GM13977 (cell line): ENCODE data around the gene LRRC36.

Experiments
- DNase-seq: peaks from one replicate; pipeline ENCODE4 v3.0.0; 2012; ENCODE audit warnings: low spot score
- in situ Hi-C: fragments of 300-500 bp; cut with MboI; formaldehyde crosslinking; loops from one replicate; pipeline ENCODE4 v1.12.0; 2022; ENCODE audit warnings: low sequenced_read_pairs, low pct_unique_long_range_greater_than_20kb, mixed read lengths, inconsistent platforms; ENCODE audit not compliant: unreplicated experiment
- TF ChIP-seq, protein P1 (sequence below): IDR thresholded peaks from 2 replicates; pipeline ENCODE4 v1.5.1; 2012; ENCODE audit warnings: mild to moderate bottlenecking, control low read depth; ENCODE audit not compliant: insufficient read depth; ENCODE audit errors: extremely low read depth, missing control alignments

LRRC36 gene

DNA sequence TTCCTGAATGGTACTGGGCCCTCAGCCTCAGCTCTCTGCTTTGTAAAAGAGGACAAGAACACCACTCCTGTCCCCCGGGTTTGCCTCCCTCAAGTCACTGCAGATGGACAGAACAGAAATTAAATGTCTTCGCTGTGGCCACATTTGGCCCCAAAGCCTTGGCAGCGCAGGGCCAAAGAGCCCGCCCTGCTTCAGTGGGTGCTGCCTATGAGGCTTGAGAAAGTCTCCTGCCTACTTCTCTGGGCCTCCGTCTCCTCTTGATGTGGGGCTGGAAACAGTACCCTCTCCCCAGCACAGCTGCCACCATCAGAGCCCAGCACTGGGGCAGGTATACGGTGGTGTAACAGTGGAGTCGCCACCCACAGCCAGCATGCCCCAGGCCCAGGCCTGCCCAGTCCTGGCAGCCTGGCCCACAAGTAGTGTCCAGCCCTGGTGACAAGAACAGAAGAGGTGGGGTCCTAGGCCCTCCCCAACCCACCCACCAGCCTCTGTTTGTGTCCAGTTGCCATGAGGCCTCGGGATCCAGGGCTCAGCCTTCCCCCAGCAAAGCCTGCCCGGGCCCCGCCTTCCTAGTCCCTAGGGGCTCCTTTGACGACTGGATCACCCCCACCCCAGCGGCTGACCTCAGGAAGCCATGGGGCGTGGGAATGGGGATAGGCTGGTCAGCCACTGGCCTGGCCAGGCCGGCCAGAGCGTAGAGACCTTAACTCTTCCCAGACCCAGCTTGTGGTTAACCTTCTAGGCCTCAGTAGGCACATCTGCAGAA lies 70.6 kb downstream of the LRRC36 start:
- in situ Hi-C loops = no loop called here
- DNase-seq = no peak
- TF ChIP-seq, protein P1, sequence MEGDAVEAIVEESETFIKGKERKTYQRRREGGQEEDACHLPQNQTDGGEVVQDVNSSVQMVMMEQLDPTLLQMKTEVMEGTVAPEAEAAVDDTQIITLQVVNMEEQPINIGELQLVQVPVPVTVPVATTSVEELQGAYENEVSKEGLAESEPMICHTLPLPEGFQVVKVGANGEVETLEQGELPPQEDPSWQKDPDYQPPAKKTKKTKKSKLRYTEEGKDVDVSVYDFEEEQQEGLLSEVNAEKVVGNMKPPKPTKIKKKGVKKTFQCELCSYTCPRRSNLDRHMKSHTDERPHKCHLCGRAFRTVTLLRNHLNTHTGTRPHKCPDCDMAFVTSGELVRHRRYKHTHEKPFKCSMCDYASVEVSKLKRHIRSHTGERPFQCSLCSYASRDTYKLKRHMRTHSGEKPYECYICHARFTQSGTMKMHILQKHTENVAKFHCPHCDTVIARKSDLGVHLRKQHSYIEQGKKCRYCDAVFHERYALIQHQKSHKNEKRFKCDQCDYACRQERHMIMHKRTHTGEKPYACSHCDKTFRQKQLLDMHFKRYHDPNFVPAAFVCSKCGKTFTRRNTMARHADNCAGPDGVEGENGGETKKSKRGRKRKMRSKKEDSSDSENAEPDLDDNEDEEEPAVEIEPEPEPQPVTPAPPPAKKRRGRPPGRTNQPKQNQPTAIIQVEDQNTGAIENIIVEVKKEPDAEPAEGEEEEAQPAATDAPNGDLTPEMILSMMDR = no peak

DNA sequence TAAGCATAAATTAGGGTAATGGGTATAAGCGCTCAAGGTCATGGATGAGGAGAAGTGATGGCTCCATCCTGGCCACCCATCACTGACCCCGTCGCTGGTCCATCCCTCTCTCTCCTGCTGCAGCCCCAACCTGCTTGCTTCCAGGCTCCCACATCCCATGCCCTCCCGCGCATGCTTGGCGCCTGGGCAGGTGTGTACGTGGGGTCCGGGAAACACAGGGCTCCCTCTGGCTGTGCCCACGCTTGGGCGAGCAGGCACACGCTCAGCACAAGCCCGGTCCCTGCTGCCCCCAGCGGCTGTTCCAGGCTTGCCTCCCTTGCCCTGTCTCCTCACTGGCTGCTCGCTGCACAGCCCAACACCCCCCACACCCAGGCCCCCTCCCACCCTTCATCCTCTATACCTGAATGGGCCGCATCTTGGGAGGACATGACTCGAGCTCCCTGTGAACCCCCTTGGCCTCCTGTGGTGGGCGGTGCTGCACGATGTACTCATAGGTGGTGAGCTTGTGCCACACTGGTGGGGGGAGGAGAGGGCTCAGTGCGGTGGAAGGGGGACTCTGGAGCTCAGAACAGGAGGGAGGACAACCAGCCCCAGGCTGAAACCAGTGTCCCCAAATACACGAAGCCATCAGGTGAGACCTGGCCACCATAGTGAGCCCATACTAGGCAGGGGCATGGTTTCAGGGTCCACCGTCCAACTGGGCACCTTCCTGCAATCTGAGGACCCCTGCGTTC lies 71.4 kb downstream of the LRRC36 start:
- in situ Hi-C loops = no loop called here
- no peak for DNase-seq
- TF ChIP-seq, protein P1 = no peak

DNA sequence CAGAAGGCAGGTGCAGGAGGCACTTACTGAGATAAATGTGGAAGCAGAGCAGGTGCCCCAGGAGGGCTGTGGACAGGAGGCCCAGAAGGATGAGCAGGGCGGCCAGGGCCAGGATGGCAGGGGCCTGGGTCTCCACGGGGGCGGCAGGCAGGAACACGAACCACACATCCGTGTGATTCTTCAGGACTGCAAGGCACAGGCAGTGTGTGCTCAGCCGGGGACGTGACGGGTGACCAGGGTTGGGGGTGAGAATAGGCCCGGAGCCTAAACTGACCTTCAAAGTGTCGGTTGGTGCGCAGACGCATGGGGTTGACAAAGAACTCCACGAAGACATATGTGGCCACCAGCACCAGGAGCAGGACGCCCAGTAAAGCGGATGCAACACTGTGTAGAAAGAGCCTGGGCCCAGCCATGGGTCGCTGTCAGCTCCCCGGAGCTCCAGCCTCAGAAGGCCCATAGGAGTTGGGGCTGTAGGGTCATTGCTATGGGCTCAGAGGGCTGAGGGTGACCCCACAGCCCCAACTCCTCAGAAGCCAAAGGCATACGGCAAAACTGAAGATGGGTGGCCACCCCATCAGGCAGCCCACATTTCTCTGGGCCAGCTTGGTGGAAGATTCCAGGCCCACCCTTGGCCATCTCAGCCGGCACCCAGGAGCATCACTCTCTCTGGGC lies 72.1 kb downstream of the LRRC36 start:
- TF ChIP-seq, protein P1 = no peak
- in situ Hi-C loops = no loop called here
- no peak for DNase-seq

DNA sequence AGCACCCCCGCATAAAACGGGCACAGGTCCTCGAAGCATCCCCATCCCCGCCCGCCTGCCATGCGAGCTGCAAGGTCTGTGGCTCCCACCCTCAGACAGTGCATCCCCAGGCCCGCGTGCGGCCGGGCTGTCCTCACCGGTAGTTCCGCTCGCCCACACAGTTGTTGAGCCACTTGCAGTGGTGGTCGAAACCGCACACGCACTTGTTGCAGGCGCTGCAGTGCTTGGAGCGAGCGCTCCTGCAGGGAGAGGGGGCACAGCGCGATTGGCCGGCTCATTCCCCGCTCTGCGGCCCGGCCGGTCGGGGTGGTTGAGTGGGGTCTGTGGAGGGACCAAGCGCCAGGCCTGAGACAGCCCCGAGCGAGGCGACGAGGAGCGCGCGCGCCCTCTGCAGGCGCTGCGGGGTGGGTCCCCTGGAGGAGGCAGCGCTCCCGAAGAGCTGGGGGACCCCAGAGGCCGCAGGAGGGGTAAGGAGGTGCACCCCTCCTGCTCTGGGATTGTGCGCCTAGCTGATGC lies 72.7 kb downstream of the LRRC36 start:
- DNase-seq = peak; percentile 87
- TF ChIP-seq, protein P1 = peak; percentile 85
- in situ Hi-C loops = no loop called here

DNA sequence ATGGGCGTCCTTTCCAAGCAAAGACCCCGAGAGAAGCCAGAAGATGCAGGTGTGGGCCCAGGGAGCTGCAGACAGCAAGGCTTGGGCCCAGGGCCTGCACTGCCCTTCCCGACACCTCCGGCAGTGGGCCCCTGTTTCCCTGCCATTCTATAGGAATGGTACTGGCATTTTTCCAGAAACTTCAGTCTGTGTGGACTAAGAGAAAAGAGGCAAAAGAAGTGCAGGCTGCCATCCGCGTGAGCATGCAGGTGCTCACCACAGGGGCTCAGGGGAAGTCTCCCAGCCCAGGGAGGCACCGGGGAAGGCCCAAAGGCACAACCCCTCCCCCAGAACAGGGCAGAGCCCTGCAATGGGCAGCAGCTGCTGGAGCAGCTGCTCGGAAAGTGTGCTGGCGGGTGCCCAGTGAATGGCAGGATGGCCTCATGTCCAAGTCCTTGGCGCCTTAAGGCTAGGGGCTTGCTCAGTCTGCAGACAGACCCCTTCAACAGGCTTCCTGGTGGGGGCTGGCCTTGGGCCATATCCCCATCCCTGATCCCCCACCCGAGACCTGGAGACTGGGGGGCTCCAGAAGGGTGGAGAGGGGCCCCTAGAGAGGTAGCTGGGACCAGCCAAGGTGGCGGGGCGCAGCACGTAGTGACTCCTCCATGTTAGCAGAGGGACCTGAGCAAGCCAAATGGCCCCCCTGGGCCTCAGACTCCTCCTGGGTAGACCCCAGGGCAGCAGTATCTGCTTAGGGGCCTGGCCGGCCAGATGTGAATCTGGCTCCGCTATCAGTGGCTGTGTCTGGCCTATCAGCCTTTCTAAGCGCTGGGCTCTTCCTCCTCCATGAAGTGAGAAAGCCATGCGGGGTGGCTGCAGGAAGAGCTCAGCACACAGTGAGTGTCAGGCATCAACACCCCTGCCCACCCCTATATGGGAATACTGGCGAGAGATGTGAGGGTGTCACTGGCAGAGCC lies 73.4 kb downstream of the LRRC36 start:
- in situ Hi-C loops = loop anchor here (10.0 kb wide), 1 partner anchor 135 kb away; no protein-coding TSS in a partner anchor
- TF ChIP-seq, protein P1 = no peak
- DNase-seq = no peak

DNA sequence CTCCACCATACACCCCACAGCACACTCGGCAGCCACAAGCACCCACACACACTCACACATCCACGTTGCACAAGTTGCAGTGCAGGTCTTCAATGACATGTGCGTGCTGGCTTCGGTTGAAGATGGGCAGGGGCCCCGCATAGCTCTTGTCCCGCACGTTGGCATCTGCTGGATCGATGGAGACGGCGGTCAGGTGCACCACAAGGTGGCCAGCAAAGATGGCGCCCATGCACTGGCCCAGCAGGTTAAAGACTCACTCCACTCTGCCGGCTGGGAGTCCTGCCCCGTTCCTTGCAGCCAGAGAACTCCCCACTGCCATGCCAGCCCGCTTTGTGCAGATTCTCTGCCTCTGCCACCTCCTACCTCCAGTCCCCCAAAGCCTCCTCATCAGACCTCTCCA lies 74.3 kb downstream of the LRRC36 start:
- in situ Hi-C loops = loop anchor here (10.0 kb wide), 1 partner anchor 136 kb away; no protein-coding TSS in a partner anchor
- TF ChIP-seq, protein P1 = no peak
- no peak for DNase-seq
